Keratinocyte (primary cell): ENCODE data around the gene PTPRT. TPM values are rescaled to one million over a fixed set of nuclear protein-coding genes. Genes with fewer than 3 reads are reported as not detected.

ENCODE experiments used
- DNase-seq: peaks from one replicate; pipeline ENCODE4 v3.0.0-alpha.2; 2011; ENCODE audit warnings: low read depth, missing footprints, low spot score
- FAIRE-seq: peaks from 2 replicates; lab custom pipeline; 2011; peaks lifted over from hg19 to GRCh38; lab: Jason Lieb, UNC
- H2AFZ ChIP-seq: 2 replicates; pipeline ENCODE4 v1.6.0; 2012; ENCODE audit warnings: low read length, control low read depth, inconsistent platforms; ENCODE audit not compliant: control insufficient read depth
- H3K27ac ChIP-seq: 2 replicates; pipeline ENCODE4 v1.5.1; 2011; ENCODE audit warnings: low read length; ENCODE audit not compliant: control insufficient read depth, insufficient read depth
- H3K27me3 ChIP-seq: 3 replicates; pipeline ENCODE4 v1.6.0; 2011; ENCODE audit warnings: low read length; ENCODE audit not compliant: control insufficient read depth, insufficient read depth; ENCODE audit errors: extremely low read depth
- H3K36me3 ChIP-seq, 2 experiments: 2 replicates in 1 of 2; 3 replicates in 1 of 2; pipeline ENCODE4 v1.5.1; 2011; ENCODE audit warnings: low read length in 2 of 2, mild to moderate bottlenecking in 1 of 2; ENCODE audit not compliant: control insufficient read depth in 2 of 2, insufficient read depth in 2 of 2; ENCODE audit errors: extremely low read depth in 1 of 2
- H3K4me1 ChIP-seq: 3 replicates; pipeline ENCODE4 v1.5.1; 2011; ENCODE audit warnings: low read length; ENCODE audit not compliant: control insufficient read depth, insufficient read depth; ENCODE audit errors: extremely low read depth
- H3K4me2 ChIP-seq: 3 replicates; pipeline ENCODE4 v1.6.0; 2011; ENCODE audit warnings: low read depth, low read length; ENCODE audit not compliant: control insufficient read depth, insufficient read depth; ENCODE audit errors: extremely low read depth
- H3K4me3 ChIP-seq, 3 experiments: fragments of 200-600 bp in 1 of 3; sonication (generic) in 1 of 3; 2 replicates in 2 of 3; 3 replicates in 1 of 3; pipeline ENCODE4 v1.5.1; 2011 to 2016; ENCODE audit warnings: low read length in 3 of 3, mild to moderate bottlenecking in 3 of 3, control low read depth in 2 of 3, inconsistent platforms in 1 of 3, low read depth in 1 of 3, mixed read lengths in 1 of 3, mixed run types in 1 of 3, moderate library complexity in 1 of 3; ENCODE audit not compliant: control insufficient read depth in 2 of 3, insufficient read depth in 2 of 3; ENCODE audit errors: extremely low read depth in 1 of 3
- H3K79me2 ChIP-seq: 2 replicates; pipeline ENCODE4 v1.6.0; 2012; ENCODE audit warnings: low read length; ENCODE audit not compliant: control insufficient read depth, insufficient read depth
- H3K9ac ChIP-seq: 3 replicates; pipeline ENCODE4 v1.6.0; 2011; ENCODE audit warnings: low read length; ENCODE audit not compliant: control insufficient read depth, insufficient read depth; ENCODE audit errors: extremely low read depth
- H3K9me1 ChIP-seq: 3 replicates; pipeline ENCODE4 v1.6.0; 2011; ENCODE audit warnings: low read length; ENCODE audit not compliant: control insufficient read depth, insufficient read depth; ENCODE audit errors: extremely low read depth
- H3K9me3 ChIP-seq: 2 replicates; pipeline ENCODE4 v1.5.1; 2012; ENCODE audit warnings: low read depth, low read length; ENCODE audit not compliant: control insufficient read depth
- H4K20me1 ChIP-seq: 3 replicates; pipeline ENCODE4 v1.6.0; 2011; ENCODE audit warnings: low read length; ENCODE audit not compliant: control insufficient read depth, insufficient read depth; ENCODE audit errors: extremely low read depth
- CTCF ChIP-seq, 3 experiments: IDR thresholded peaks in 1 of 3; conservative IDR thresholded peaks in 1 of 3; optimal IDR thresholded peaks in 1 of 3; 2 replicates in 2 of 3; 3 replicates in 1 of 3; pipeline versions ENCODE3 to v1.5.1; 2011; ENCODE audit warnings: low read length in 3 of 3, mild to moderate bottlenecking in 3 of 3, moderate library complexity in 2 of 3, control low read depth in 1 of 3, inconsistent platforms in 1 of 3; ENCODE audit not compliant: insufficient read depth in 2 of 3; ENCODE audit errors: extremely low read depth in 1 of 3
- EZH2 ChIP-seq: IDR thresholded peaks from one replicate; pipeline ENCODE4 v1.6.1; 2012; ENCODE audit warnings: inconsistent platforms, mild to moderate bottlenecking, low read length, moderate library complexity
- dilution Hi-C: fragments of 300-500 bp; cut with MboI; formaldehyde crosslinking; loops from one replicate; pipeline ENCODE4 v1.7.0; 2020; ENCODE audit warnings: low sequenced_read_pairs; ENCODE audit not compliant: extremely low pct_ligation_motif_present
- polyA plus RNA-seq, 5 experiments: library from polyadenylated mRNA; depleted of rRNA in 3 of 5; stranded (reverse) in 3 of 5; stranded (forward) in 1 of 5; unstranded in 1 of 5; fragments of >200 nt; gene quantifications; 1 replicate in 1 of 5; 2 replicates in 3 of 5; 3 replicates in 1 of 5; pipeline versions ENCODE4 v1.2.1 to v1.2.3, GENCODE V29; 2011 to 2012; ENCODE audit warnings: missing spikeins in 2 of 5, low read depth in 1 of 5, low replicate concordance in 1 of 5

PTPRT gene
- polyA plus RNA-seq, 1 donor (not counting 4 experiments of a cell fraction or from before 2014, with no cell fraction given) = not detected

- Histone ChIP-seq H3K36me3 (no peaks in the 10 kb centered on the region), H3K9me3 (no peaks in the 10 kb centered on the region), H3K27ac (no peak overlapping the region), H3K27me3 (no peaks in the 10 kb centered on the region), H3K9ac (no peak overlapping the region), H3K4me2 (no peak overlapping the region), H3K4me3 (no peak overlapping the region), H3K4me1 (no peaks in the 10 kb centered on the region), H2AFZ (no peak overlapping the region), H4K20me1 (no peaks in the 10 kb centered on the region), H3K9me1 (no peaks in the 10 kb centered on the region), H3K79me2 (no peaks in the 10 kb centered on the region)
- dilution Hi-C loops = no loop called here
- FAIRE-seq = no peak
- DNase-seq = no peak
- no peak for TF ChIP-seq CTCF (optimal IDR thresholded peaks at IDR 0.05 in 1 of 3, IDR thresholded peaks at IDR 0.05 in 1 of 3, conservative IDR thresholded peaks at IDR 0.05 in 1 of 3; ENCODE audit: extremely low read depth in 1 of 3, insufficient read depth in 2 of 3, low read length in 3 of 3)
- no peak for TF ChIP-seq EZH2
Observed at GRCh38 chr20:42252116-42252515, 937.6 kb downstream of the PTPRT start.

DNA sequence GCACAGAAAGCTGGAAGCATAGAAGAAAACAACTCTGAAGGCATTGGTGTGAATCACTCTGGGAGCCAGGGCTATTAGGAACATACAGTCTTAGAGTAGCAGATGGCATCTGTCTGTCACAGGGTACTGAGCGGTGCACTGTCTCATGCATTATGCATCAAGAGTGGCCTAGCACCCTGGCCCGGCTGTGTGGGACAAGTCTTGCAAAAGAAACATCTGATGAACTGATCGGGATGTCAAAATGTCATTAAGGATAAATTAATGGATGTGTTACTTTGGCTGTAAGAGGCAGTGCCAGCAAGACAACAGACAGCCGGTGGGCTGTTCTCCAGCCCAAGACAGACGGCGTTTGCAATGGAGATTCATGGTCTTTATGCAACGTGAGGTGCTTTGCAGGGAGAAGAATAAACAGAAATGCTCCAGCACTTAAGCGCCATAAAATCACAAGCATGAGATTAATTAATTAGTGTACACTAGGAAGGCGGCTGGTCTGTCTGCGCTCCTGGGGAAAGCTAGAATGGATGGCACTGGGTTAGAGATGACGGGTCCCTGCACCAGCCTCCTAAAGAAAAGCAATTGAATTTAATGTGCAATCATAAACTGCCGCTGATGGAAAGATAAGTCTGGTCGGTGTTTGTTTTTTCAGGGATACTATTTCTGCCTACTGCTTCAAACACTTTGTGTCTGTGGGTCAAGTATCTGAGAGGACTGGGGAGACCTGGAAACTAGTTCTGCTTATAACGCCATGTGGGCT lies 970.9 kb downstream of the PTPRT start:
- H3K79me2 ChIP-seq = no peaks in the 10 kb centered on the region
- H2AFZ ChIP-seq = no peak overlapping the region
- H3K9me3 ChIP-seq = peaks cover 2% of the 10 kb centered on the region
- TF ChIP-seq CTCF (optimal IDR thresholded peaks at IDR 0.05 in 1 of 3, IDR thresholded peaks at IDR 0.05 in 1 of 3, conservative IDR thresholded peaks at IDR 0.05 in 1 of 3; ENCODE audit: extremely low read depth in 1 of 3, insufficient read depth in 2 of 3, low read length in 3 of 3) (no peak), EZH2 (no peak)
- no peaks in the 10 kb centered on the region for H4K20me1 ChIP-seq
- H3K4me3 ChIP-seq = no peak overlapping the region
- H3K36me3 ChIP-seq = no peaks in the 10 kb centered on the region
- H3K27me3 ChIP-seq = no peaks in the 10 kb centered on the region
- no peak overlapping the region for H3K9ac ChIP-seq
- dilution Hi-C loops = no loop called here
- H3K4me1 ChIP-seq = no peaks in the 10 kb centered on the region
- no peak for FAIRE-seq
- H3K4me2 ChIP-seq = no peak overlapping the region
- DNase-seq = no peak
- no peak overlapping the region for H3K27ac ChIP-seq
- H3K9me1 ChIP-seq = no peaks in the 10 kb centered on the region
